ENCODE measurements around the gene DTWD1. TPM values are rescaled to one million over a fixed set of nuclear protein-coding genes. Genes with fewer than 3 reads are reported as not detected.

Gene DTWD1
- total RNA-seq, 2 donors from 2014 or later: 39.6 to 40.4 TPM

- H3K36me3 ChIP-seq (ENCODE audit: control insufficient read depth, insufficient read depth, low read length): no peaks in the 10 kb centered on the region
- no peak overlapping the region for H3K9ac ChIP-seq (ENCODE audit: extremely low read depth, low read length, poor library complexity, severe bottlenecking)
- no peaks in the 10 kb centered on the region for H3K27me3 ChIP-seq (ENCODE audit: control insufficient read depth, insufficient read depth, low read length, poor library complexity, severe bottlenecking)
- peaks cover 6% of the 10 kb centered on the region for H3K27me3 Mint-ChIP-seq (ENCODE audit: insufficient read depth)
- no peak overlapping the region for H3K4me3 Mint-ChIP-seq
- 94% methylated on average over 2 of the region's 2 CpGs; no CpG with 5 or more reads in 1 of the 2 experiments for WGBS, 2 experiments (ENCODE audit: insufficient coverage in 1 of 2, insufficient read length in 1 of 2)
- DNase-seq: no peak
- H3K4me1 Mint-ChIP-seq: no peaks in the 10 kb centered on the region
- no peak overlapping the region for H3K4me3 ChIP-seq (ENCODE audit: low read length)
- no peak overlapping the region for H3K27ac ChIP-seq (ENCODE audit: low read depth, low read length)
- TF ChIP-seq CTCF (conservative IDR thresholded peaks at IDR 0.05): no peak
- no peaks in the 10 kb centered on the region for H3K4me1 ChIP-seq (ENCODE audit: control insufficient read depth, insufficient read depth, low read length)
- no peaks in the 10 kb centered on the region for H3K36me3 Mint-ChIP-seq (ENCODE audit: low read depth)
- no peak overlapping the region for H3K27ac Mint-ChIP-seq
- peaks cover 23% of the 10 kb centered on the region for H3K9me3 Mint-ChIP-seq
- peaks cover 19% of the 10 kb centered on the region for H3K9me3 ChIP-seq (ENCODE audit: control insufficient read depth, low read length)
Measured at GRCh38 chr15:49604625-49605409, 16.0 kb upstream of the DTWD1 start.

GRCh38 chr15:49605588-49605987 lies 15.3 kb upstream of the DTWD1 start:
- no peak overlapping the region for H3K4me3 ChIP-seq (ENCODE audit: low read length)
- Mint-ChIP-seq H3K4me3 (no peak overlapping the region), H3K27ac (no peak overlapping the region), H3K27me3 (ENCODE audit: insufficient read depth) (peaks cover 6% of the 10 kb centered on the region), H3K4me1 (peaks cover 2% of the 10 kb centered on the region), H3K9me3 (peaks cover 16% of the 10 kb centered on the region), H3K36me3 (ENCODE audit: low read depth) (no peaks in the 10 kb centered on the region)
- H3K27me3 ChIP-seq (ENCODE audit: control insufficient read depth, insufficient read depth, low read length, poor library complexity, severe bottlenecking): no peaks in the 10 kb centered on the region
- H3K9me3 ChIP-seq (ENCODE audit: control insufficient read depth, low read length): peaks cover 11% of the 10 kb centered on the region
- TF ChIP-seq CTCF (conservative IDR thresholded peaks at IDR 0.05): no peak
- WGBS, 2 experiments (ENCODE audit: insufficient coverage in 1 of 2, insufficient read length in 1 of 2): 97 to 100% methylated on average over 1 to 2 of the region's 2 CpGs
- no peak overlapping the region for H3K27ac ChIP-seq (ENCODE audit: low read depth, low read length)
- no peaks in the 10 kb centered on the region for H3K4me1 ChIP-seq (ENCODE audit: control insufficient read depth, insufficient read depth, low read length)
- DNase-seq: no peak
- no peaks in the 10 kb centered on the region for H3K36me3 ChIP-seq (ENCODE audit: control insufficient read depth, insufficient read depth, low read length)
- no peak overlapping the region for H3K9ac ChIP-seq (ENCODE audit: extremely low read depth, low read length, poor library complexity, severe bottlenecking)

GRCh38 chr15:49606594-49606993 lies 14.3 kb upstream of the DTWD1 start:
- H3K4me1 Mint-ChIP-seq: peaks cover 3% of the 10 kb centered on the region

More at GRCh38 chr15:49606594-49606993, 14.3 kb upstream of the DTWD1 start:
- Mint-ChIP-seq H3K9me3 (peaks cover 9% of the 10 kb centered on the region), H3K27ac (no peak overlapping the region), H3K36me3 (ENCODE audit: low read depth) (no peaks in the 10 kb centered on the region), H3K27me3 (ENCODE audit: insufficient read depth) (peaks cover 6% of the 10 kb centered on the region), H3K4me3 (no peak overlapping the region)
- no peaks in the 10 kb centered on the region for H3K36me3 ChIP-seq (ENCODE audit: control insufficient read depth, insufficient read depth, low read length)
- no peak overlapping the region for H3K9ac ChIP-seq (ENCODE audit: extremely low read depth, low read length, poor library complexity, severe bottlenecking)
- H3K4me3 ChIP-seq (ENCODE audit: low read length): no peak overlapping the region
- H3K27me3 ChIP-seq (ENCODE audit: control insufficient read depth, insufficient read depth, low read length, poor library complexity, severe bottlenecking): no peaks in the 10 kb centered on the region
- peaks cover 11% of the 10 kb centered on the region for H3K9me3 ChIP-seq (ENCODE audit: control insufficient read depth, low read length)
- peak; percentile 61 for TF ChIP-seq CTCF (conservative IDR thresholded peaks at IDR 0.05)
- DNase-seq: no peak
- no peaks in the 10 kb centered on the region for H3K4me1 ChIP-seq (ENCODE audit: control insufficient read depth, insufficient read depth, low read length)
- H3K27ac ChIP-seq (ENCODE audit: low read depth, low read length): no peak overlapping the region

Data from endodermal cell (in vitro differentiated cells).